Measurements from ENCODE around the gene FAM171A1.
"Not testable (repeated sequence)": the region's sequence is repeated elsewhere in the genome, so short reads cannot be mapped to it uniquely, and the experiment has no call there.

The FAM171A1 gene

DNA sequence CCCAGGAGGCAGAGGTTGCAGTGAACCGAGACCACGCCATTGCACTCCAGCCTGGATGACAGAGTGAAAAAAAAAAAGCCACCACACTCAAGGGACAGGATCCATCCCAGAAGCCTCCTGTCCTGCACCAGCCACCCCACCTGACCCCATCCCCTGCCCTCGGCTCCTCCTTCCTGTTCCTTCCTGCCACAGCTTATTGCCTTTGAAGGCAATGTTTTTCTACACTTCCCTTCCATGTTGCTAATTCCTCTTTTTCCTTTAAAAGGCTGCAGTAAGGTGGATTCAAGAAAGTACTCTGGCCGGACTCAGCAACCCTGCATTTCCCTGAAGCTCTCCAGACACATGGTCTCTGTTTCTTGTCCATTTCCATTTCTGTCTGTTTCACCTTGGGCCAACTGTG lies 80.9 kb downstream of the FAM171A1 start:
- no peak for DNase-seq (ENCODE audit: low read depth)

DNA sequence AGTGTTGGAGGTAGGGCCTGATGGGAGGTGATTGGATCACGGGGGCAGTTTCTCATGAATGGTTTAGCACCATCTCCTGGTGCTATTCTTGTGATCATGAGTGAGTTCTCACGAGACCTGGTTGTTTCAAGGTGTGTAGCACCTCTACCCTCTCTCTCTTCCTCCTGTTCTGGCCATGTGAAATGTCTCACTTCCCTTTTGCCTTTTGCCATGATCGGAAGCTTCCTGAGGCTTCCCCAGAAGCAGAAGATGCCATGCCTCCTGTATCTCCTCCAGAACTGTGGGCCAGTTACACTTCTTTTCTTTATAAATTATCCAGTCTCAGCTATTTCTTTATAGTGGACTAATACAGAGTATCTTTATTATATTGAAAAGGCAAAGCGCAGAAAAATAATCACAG lies 90.1 kb downstream of the FAM171A1 start:
- no peak for DNase-seq (ENCODE audit: low read depth)

DNA sequence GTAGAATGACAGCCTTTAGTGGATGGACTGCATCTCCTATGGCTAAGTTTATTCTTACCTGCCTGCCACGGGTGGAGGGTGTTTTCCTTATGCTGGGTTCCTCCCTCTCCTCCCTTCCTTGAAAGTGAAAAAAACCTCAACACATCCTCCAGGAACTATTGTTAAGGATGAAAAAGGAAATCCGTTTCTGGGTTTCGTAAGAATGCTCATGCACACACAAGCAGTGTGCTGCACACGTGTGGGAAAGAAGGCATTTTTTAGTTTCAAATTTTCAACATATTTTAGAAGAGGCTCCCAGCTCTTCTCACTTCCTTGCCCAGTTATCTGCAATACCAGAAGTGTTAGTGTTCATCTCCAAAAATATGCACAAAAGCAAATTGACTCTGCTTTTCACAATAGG lies 90.6 kb downstream of the FAM171A1 start:
- no peak for DNase-seq (ENCODE audit: low read depth)

GRCh38 chr10:15279236-15279635 lies 91.9 kb downstream of the FAM171A1 start:
- DNase-seq (ENCODE audit: low read depth): no peak

DNA sequence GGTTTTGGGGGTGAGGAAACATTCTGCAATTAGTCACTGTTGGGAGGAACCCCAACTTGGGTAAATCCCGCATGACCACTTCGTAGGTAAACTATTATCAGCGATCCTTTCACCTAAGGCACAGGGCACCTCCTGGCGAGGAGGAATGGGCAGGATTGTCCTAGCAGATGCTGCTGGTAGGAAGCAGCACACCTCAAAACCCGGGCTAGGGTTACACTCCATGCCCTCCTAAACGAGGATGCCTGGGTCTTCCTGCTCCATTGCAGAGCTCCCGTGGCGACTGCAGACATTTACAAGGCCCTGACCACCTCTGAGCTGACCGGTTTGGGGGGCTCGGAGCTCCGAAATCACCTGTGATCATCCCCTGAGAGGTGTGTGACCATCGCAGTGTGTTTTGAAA lies 92.3 kb downstream of the FAM171A1 start:
- DNase-seq (ENCODE audit: low read depth): no peak

- peak; percentile 59 for DNase-seq (ENCODE audit: low read depth)
These were observed 95.0 kb downstream of the FAM171A1 start for GRCh38 chr10:15276039-15276438.

DNA sequence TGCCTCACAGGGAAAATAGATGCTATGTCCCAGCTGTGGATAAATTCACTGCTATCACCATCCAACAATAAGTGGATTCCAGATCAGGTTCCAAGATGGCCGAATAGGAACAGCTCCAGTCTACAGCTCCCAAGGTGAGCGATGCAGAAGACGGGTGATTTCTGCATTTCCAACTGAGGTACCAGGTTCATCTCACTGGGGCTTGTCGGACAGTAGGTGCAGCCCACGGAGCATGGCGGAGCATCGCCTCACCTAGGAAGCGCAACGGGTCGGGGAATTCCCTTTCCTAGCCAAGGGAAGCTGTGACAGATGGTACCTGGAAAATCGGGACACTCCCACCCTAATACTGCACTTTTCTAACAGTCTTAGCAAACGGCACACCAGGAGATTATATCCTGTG lies 101.3 kb downstream of the FAM171A1 start:
- DNase-seq (ENCODE audit: low read depth): not testable (repeated sequence)

GRCh38 chr10:15267496-15267895 lies 103.6 kb downstream of the FAM171A1 start:
- DNase-seq (ENCODE audit: low read depth): no peak

- DNase-seq (ENCODE audit: low read depth): no peak
These were observed 105.0 kb downstream of the FAM171A1 start for GRCh38 chr10:15266117-15266516.

- DNase-seq (ENCODE audit: low read depth): no peak
These were observed 105.5 kb downstream of the FAM171A1 start for GRCh38 chr10:15265558-15265957.

GRCh38 chr10:15265056-15265455 lies 106.0 kb downstream of the FAM171A1 start:
- no peak for DNase-seq (ENCODE audit: low read depth)

- DNase-seq (ENCODE audit: low read depth): no peak
These were observed 107.3 kb downstream of the FAM171A1 start for GRCh38 chr10:15263657-15264323.

DNA sequence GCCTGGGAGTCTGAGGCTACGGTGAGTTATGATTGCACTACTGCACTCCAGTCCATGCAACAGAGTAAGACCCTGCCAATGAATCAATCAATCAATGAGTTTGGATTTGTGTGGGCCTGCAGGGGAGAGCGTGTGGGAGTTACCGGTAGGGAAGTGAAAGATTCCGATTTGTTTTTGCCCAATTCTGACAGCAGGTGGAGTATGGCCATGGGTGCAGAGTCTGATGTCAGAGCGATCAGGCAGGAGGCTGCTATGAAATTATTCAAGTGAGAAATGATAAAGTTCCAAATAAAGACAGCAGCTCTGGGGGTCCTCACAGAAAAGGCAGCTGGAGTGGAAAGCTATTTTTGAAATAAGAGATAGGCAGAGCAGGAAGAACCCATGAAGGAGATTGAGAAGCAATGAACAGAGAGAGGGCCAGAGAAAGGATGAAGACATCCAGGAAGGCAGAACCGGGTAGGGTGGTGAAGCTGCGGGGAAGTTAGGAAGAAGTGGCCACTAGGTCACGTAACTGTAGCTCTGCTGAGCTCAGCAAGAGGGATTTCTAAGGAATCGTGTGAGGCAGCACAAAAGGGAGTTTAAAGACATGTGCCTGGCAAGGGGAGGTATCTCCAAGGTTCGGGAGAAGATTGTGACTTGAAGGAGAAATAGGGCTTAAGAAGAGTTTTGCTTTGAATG lies 108.9 kb downstream of the FAM171A1 start:
- peak; percentile 40 for DNase-seq (ENCODE audit: low read depth)

DNA sequence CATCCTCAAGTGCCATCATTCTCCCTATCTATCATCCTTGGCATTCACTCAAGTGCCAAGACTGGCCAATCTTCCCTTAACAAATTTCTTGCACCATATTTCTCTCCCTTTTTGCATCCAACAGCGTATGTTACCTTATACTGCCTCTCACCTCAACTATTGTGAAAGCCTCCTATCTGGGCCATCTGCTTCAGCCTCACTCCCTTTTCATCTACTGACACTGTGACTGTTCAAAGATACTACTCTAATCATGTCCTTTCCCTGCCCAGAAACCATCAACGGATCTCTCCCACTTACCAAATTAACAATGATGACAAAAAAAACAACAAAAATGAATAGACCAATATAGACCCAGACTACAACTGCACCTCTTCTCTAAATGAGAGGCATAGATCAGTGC lies 112.0 kb downstream of the FAM171A1 start:
- DNase-seq (ENCODE audit: low read depth): no peak

DNA sequence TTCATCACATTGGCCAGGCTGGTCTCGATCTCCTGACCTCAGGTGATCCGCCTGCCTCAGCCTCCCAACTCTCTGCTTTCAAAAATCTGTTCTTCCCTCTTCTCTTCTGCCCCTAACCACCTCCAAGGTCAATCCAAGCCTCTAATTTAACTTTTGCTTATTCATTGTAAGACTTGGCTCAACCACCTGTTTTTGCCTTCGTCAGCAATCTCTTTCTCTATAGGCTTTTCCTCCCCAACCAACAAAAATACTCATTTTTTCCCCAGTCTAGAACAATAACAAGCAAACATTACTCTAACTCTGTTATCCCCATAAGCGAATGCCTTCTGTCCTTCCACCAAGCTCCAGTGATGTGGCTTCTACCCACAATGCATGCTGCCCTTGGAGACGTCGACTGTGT lies 112.8 kb downstream of the FAM171A1 start:
- no peak for DNase-seq (ENCODE audit: low read depth)

GRCh38 chr10:15255961-15256360 lies 115.1 kb downstream of the FAM171A1 start:
- DNase-seq (ENCODE audit: low read depth): no peak

DNA sequence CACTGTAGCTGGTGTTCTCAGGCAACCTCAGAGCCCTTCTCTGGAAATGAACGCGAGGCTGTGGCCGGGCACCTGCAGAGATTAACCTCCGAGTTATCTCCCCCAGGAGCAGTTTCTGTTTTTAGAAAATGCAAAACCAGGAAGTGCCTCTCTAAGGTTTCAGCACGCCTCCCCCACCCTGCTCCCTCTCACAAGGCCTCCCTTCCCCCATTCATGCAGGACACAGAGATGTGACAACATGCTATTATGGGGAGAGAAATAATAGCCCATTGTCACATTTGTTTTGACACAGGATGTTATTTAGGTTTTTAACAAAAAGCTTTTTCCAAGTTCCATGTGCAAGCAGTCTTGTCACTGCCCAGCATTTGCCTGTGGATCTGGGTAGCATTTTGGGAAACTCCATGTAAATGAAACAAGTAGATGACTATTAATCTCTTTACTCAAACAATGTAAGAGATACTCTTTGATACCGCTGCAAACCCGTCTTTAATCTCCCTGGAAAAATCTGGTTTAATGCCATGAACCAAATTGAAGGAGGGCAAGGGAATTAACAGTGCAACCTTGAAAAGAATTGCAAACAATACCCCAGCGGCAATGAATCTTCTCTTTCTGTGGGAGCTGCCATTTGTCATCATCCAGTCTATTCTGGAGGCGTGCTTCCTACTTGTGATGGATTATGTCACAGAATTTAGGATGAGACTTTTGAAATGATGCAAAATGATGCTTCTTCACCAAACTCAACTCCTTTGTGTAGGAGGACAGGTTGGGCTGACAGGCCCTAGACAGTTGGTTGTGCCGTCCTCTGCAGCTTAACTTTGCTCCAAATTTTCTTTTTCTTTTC lies 116.1 kb downstream of the FAM171A1 start:
- DNase-seq (ENCODE audit: low read depth): no peak

GRCh38 chr10:15253951-15254807 lies 116.9 kb downstream of the FAM171A1 start:
- DNase-seq (ENCODE audit: low read depth): no peak

DNA sequence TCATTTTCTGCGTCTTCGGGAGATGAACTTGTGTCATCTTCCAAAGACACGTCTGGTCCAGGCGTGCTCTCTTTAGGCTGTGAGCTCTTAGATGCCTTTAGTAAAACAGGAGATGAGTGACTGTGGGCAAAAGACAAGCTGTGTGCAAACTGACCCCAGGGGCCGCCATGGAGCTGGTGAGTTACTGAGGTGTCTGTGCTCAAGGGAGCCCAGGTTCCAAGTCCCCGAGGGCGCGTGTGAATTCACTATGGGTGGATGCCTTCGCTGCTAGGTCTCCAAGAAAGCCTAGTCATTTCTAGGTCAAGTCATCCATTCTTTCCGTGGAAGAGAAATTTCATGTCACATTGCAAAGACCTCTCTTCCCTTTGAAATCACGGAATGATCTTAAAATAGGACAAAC lies 118.7 kb downstream of the FAM171A1 start:
- DNase-seq (ENCODE audit: low read depth): no peak

- no peak for DNase-seq (ENCODE audit: low read depth)
These were observed 119.2 kb downstream of the FAM171A1 start for GRCh38 chr10:15251791-15252380.

GRCh38 chr10:15245530-15245929 lies 125.6 kb downstream of the FAM171A1 start:
- DNase-seq (ENCODE audit: low read depth): no peak
